Sigmoid colon (tissue), 7 donors: ENCODE data around the gene E2F2. TPM values are rescaled to one million over a fixed set of nuclear protein-coding genes. Genes with fewer than 3 reads are reported as not detected.

Experiments
- DNase-seq: peaks from one replicate; pipeline ENCODE4 v3.0.0-alpha.2; 2019
- H3K27ac ChIP-seq, 4 donors: fragments of 200-600 bp; sonication (generic); one replicate each; pipeline ENCODE4 v1.5.1; 2016 to 2019; ENCODE audit warnings: mild to moderate bottlenecking in 1 of 4
- H3K27me3 ChIP-seq, 3 donors: fragments of 200-600 bp; sonication (generic); one replicate each; pipeline ENCODE4 v1.5.1; 2019; ENCODE audit warnings: mild to moderate bottlenecking in 1 of 3
- H3K36me3 ChIP-seq, 4 donors: fragments of 200-600 bp; sonication (generic); one replicate each; pipeline ENCODE4 v1.5.1; 2016 to 2019
- H3K4me1 ChIP-seq, 4 donors: fragments of 200-600 bp; sonication (generic); one replicate each; pipeline ENCODE4 v1.5.1; 2017 to 2019
- H3K4me3 ChIP-seq, 4 donors: fragments of 200-600 bp; sonication (generic); one replicate each; pipeline ENCODE4 v1.5.1; 2017 to 2019; ENCODE audit warnings: mild to moderate bottlenecking in 2 of 4, moderate library complexity in 1 of 4
- H3K9me3 ChIP-seq, 4 donors: fragments of 200-600 bp in 3 of 4; sonication (generic) in 3 of 4; one replicate each; pipeline versions ENCODE4 v1.5.1 to v1.6.1; 2013 to 2019
- EP300 ChIP-seq, 4 donors: sonication (generic); formaldehyde crosslinking; IDR thresholded peaks; one replicate each; pipeline ENCODE4 v1.6.1; 2017; ENCODE audit warnings: antibody characterized with exemption in 4 of 4
- POLR2A ChIP-seq, 2 donors: fragments of 450-650 bp; IDR thresholded peaks; one replicate each; pipeline ENCODE4 v1.6.1; 2016; ENCODE audit warnings: antibody characterized with exemption in 2 of 2, mild to moderate bottlenecking in 2 of 2, moderate library complexity in 2 of 2
- POLR2AphosphoS5 ChIP-seq, 4 donors: sonication (generic); formaldehyde crosslinking; IDR thresholded peaks; one replicate each; pipeline ENCODE4 v1.6.1; 2017; ENCODE audit warnings: antibody characterized with exemption in 4 of 4
- WGBS, 2 donors: extraction: QIAGEN DNeasy Blood & Tissue Kit; methylation state at CpG; one replicate each; pipeline ENCODE4 v1.1.7; 2013; 5-methylcytosine and 5-hydroxymethylcytosine counted together
- intact Hi-C: fragments of 100-400 bp; cut with DNase I; formaldehyde crosslinking; loops from one replicate; pipeline ENCODE4 v1.15.1; 2023
- polyA plus RNA-seq, 3 donors: library from polyadenylated mRNA; stranded (reverse); fragments of 200-250 nt; gene quantifications; one replicate each; pipeline ENCODE4 v1.2.3, GENCODE V29; 2013
- total RNA-seq, 4 donors: library from RNA; depleted of rRNA; stranded (reverse); fragments of >200 nt; gene quantifications; one replicate each; pipeline ENCODE4 v1.1.0, GENCODE V29; 2016
- TF ChIP-seq, protein P1 (sequence below), 4 experiments: fragments of 450-650 bp in 3 of 4; fragments of 200-600 bp in 1 of 4; IDR thresholded peaks; one replicate each; pipeline ENCODE4 v1.5.1; 2016 to 2019; ENCODE audit warnings: antibody characterized with exemption in 4 of 4, mild to moderate bottlenecking in 3 of 4, moderate library complexity in 2 of 4
- donor health status: healthy with polysubstance abuse.
- donor health status: Bipolar disorder and iron deficiency.
- donor health status: healthy.

Gene E2F2
- total and polyA plus RNA-seq, 7 donors = 0.14 to 10.6 (median 2.4) TPM; not detected in 2

DNA sequence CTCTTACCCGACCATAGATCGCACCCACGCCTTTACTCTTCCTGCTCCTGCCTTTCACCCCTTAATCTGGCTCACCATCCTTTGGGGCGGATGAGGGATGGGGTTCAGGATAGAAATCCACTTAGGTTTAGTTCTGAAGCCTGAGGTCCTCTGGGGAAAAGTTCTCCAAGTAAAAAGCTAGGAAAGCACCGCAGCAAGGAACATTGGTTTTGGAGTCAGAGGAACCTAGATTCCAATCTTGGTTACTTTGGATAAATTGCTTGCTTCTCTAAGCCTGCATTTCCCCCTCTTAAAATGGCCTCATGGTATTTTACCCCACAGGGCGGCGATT is 46.1 kb downstream of the E2F2 start:
- TF ChIP-seq EP300 (IDR thresholded peaks at IDR 0.05) = no peak
- TF ChIP-seq POLR2AphosphoS5 (IDR thresholded peaks at IDR 0.05) = no peak
- no peak for TF ChIP-seq POLR2A (IDR thresholded peaks at IDR 0.05)
- WGBS, 2 donors = 43 to 54% methylated on average over 7 of the region's 7 CpGs
- peak overlapping the region; percentile 67 to 98 (median 94) for H3K4me3 ChIP-seq
- no peaks in the 10 kb centered on the region for H3K27me3 ChIP-seq
- intact Hi-C loops = no loop called here
- H3K9me3 ChIP-seq = no peaks in the 10 kb centered on the region
- H3K4me1 ChIP-seq = peaks cover 0 to 29% (median 17%) of the 10 kb centered on the region in 4 donors
- peak overlapping the region; percentile 88 to 98 (median 94) for H3K27ac ChIP-seq
- DNase-seq = no peak
- H3K36me3 ChIP-seq = no peaks in the 10 kb centered on the region

GRCh38 chr1:23484253-23485001 is 46.6 kb downstream of the E2F2 start:
- H3K4me3 ChIP-seq = peak overlapping the region; percentile 67 to 98 (median 94)
- no peaks in the 10 kb centered on the region for H3K27me3 ChIP-seq
- intact Hi-C loops = loop anchor here (5.0 kb wide), 2 partner anchors 48 to 137 kb away; partner anchors contain the start of gene E2F2
- peaks cover 0 to 29% (median 17%) of the 10 kb centered on the region in 4 donors for H3K4me1 ChIP-seq
- H3K27ac ChIP-seq = peak overlapping the region; percentile 88 to 98 (median 94)
- H3K36me3 ChIP-seq = no peaks in the 10 kb centered on the region
- TF ChIP-seq, protein P1, sequence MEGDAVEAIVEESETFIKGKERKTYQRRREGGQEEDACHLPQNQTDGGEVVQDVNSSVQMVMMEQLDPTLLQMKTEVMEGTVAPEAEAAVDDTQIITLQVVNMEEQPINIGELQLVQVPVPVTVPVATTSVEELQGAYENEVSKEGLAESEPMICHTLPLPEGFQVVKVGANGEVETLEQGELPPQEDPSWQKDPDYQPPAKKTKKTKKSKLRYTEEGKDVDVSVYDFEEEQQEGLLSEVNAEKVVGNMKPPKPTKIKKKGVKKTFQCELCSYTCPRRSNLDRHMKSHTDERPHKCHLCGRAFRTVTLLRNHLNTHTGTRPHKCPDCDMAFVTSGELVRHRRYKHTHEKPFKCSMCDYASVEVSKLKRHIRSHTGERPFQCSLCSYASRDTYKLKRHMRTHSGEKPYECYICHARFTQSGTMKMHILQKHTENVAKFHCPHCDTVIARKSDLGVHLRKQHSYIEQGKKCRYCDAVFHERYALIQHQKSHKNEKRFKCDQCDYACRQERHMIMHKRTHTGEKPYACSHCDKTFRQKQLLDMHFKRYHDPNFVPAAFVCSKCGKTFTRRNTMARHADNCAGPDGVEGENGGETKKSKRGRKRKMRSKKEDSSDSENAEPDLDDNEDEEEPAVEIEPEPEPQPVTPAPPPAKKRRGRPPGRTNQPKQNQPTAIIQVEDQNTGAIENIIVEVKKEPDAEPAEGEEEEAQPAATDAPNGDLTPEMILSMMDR (IDR thresholded peaks at IDR 0.05) = no peak
- no peak for TF ChIP-seq EP300 (IDR thresholded peaks at IDR 0.05)
- peak in 1 of 4 donors; percentile 19 for TF ChIP-seq POLR2AphosphoS5 (IDR thresholded peaks at IDR 0.05)
- no peak for TF ChIP-seq POLR2A (IDR thresholded peaks at IDR 0.05)
- no peaks in the 10 kb centered on the region for H3K9me3 ChIP-seq
- peak; percentile 97 for DNase-seq
- 4 to 5% methylated on average over 54 of the region's 54 CpGs for WGBS, 2 donors

DNA sequence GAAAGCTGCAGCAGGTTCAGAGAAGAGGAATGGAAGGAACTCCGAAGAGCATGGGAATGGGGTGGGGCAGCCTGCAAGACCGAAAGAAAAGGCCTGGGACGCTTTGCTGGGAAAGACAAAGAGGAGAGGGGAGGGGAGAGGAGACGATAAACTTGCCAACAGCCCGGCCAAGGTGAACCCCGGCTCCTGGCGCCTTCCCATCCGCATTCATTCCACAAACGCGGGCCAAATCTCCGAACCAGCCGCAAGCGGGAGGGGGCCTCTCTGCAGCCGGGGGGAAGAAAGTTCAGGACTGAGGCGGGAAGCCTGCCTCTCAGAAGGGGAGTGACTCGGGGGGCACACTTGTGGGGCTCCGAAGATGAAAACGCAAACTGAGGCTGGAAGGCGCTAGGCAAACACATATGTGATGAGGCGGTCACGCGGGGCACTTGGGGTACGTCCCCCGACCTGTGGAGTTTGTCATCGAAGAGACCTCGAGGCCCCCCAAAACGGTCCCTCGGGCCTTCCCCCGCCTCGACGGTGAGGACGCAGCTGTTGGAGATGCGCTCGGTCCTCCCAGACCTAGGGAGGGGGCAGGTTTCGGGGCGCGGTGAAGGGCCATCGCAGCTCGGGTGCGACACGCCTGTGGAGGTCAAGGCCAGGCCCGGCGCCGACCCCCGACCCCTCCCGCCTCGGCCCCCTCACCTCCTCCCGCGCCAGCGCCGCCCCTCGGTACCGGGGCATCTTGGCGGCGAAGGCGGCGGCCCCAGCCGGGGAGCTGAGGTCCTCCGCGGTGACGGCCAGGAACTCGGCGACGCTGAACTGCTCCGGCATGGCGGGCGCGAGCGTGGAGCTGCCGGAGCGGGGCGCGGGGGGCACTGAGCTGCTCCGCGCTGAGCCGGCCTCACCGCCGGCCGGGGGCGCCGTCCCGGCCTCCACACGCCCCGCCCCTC is 47.4 kb downstream of the E2F2 start, which contains the start of gene ASAP3:
TSS of gene ASAP3 (minus strand) at position 859 of the 932 bp plus-strand sequence. CDS start at position 813, 46 bp downstream.
- H3K27ac ChIP-seq = peak within 1 kb of the TSS; percentile 88 to 98 (median 94)
- DNase-seq = peak; percentile 80
- H3K4me1 ChIP-seq = peaks cover 0 to 29% (median 17%) of the 10 kb centered on the region in 4 donors
- intact Hi-C loops = loop anchor here (2.0 to 5.0 kb wide), 3 partner anchors 49 to 136 kb away; partner anchors contain the start of genes E2F2 and TCEA3
- no peaks in the 10 kb centered on the region for H3K27me3 ChIP-seq
- peak within 1 kb of the TSS; percentile 67 to 98 (median 94) for H3K4me3 ChIP-seq
- WGBS, 2 donors = 0 to 2% methylated on average over 84 of the region's 84 CpGs
- no peaks in the 10 kb centered on the region for H3K9me3 ChIP-seq
- no peaks in the 10 kb centered on the region for H3K36me3 ChIP-seq
- TF ChIP-seq, protein P1 (IDR thresholded peaks at IDR 0.05) = peak in 2 of 4 experiments; percentile 10 to 13
- no peak for TF ChIP-seq POLR2A (IDR thresholded peaks at IDR 0.05)
- TF ChIP-seq POLR2AphosphoS5 (IDR thresholded peaks at IDR 0.05) = peak; percentile 39 to 71 (median 58)

- Histone ChIP-seq H3K9me3 (no peaks in the 10 kb centered on the region), H3K4me1 (peaks cover 0 to 29% (median 17%) of the 10 kb centered on the region in 4 donors), H3K4me3 (no peak overlapping the region), H3K27ac (no peak overlapping the region), H3K27me3 (no peaks in the 10 kb centered on the region), H3K36me3 (no peaks in the 10 kb centered on the region)
- 91 to 96% methylated on average over 6 of the region's 6 CpGs for WGBS, 2 donors
- DNase-seq = no peak
- TF ChIP-seq EP300 (IDR thresholded peaks at IDR 0.05) = no peak
- TF ChIP-seq POLR2AphosphoS5 (IDR thresholded peaks at IDR 0.05) = no peak
- no peak for TF ChIP-seq POLR2A (IDR thresholded peaks at IDR 0.05)
- TF ChIP-seq, protein P1 (IDR thresholded peaks at IDR 0.05) = no peak
- intact Hi-C loops = loop anchor here (2.0 to 5.0 kb wide), 3 partner anchors 50 to 135 kb away; partner anchors contain the start of genes E2F2 and TCEA3
These were observed 49.1 kb downstream of the E2F2 start for GRCh38 chr1:23481904-23482303.
